MM.1S (cell line): Measurements from ENCODE around the gene KCTD2.

Experiments
- DNase-seq: peaks from one replicate; pipeline ENCODE4 v3.0.0-alpha.2; 2015
- H2AFZ ChIP-seq: fragments of 300-600 bp; sonication (generic); 2 replicates; pipeline ENCODE4 v1.6.0; 2016; ENCODE audit warnings: antibody characterized with exemption, low read length
- H3F3A ChIP-seq: fragments of 300-600 bp; sonication (generic); 2 replicates; pipeline ENCODE4 v1.6.1; 2016; ENCODE audit warnings: mild to moderate bottlenecking, antibody characterized with exemption, low read length, moderate library complexity, mixed read lengths; ENCODE audit not compliant: insufficient read depth
- H3K27ac ChIP-seq: fragments of 300-600 bp; sonication (generic); 2 replicates; pipeline ENCODE4 v1.5.1; 2016; ENCODE audit warnings: mild to moderate bottlenecking, low read length
- H3K27me3 ChIP-seq: fragments of 300-600 bp; sonication (generic); replicated peaks from 2 replicates; pipeline ENCODE4 v1.6.0; 2016; ENCODE audit warnings: low read length; ENCODE audit not compliant: insufficient read depth
- H3K36me3 ChIP-seq: fragments of 300-600 bp; sonication (generic); replicated peaks from 2 replicates; pipeline ENCODE4 v1.6.1; 2016; ENCODE audit warnings: mild to moderate bottlenecking, low read length, mixed read lengths; ENCODE audit not compliant: insufficient read depth
- H3K4me1 ChIP-seq: fragments of 300-600 bp; sonication (generic); 2 replicates; pipeline ENCODE4 v1.6.1; 2016; ENCODE audit warnings: low read length, mixed read lengths
- H3K4me2 ChIP-seq: fragments of 300-600 bp; sonication (generic); 2 replicates; pipeline ENCODE4 v1.6.0; 2016; ENCODE audit warnings: low read depth, low read length
- H3K4me3 ChIP-seq: fragments of 300-600 bp; sonication (generic); 2 replicates; pipeline ENCODE4 v1.5.1; 2016; ENCODE audit warnings: low read length, mixed read lengths
- H3K79me2 ChIP-seq: fragments of 300-600 bp; sonication (generic); 2 replicates; pipeline ENCODE4 v1.6.1; 2016; ENCODE audit warnings: mixed run types, low read length, mixed read lengths
- H3K9ac ChIP-seq: fragments of 300-600 bp; sonication (generic); 2 replicates; pipeline ENCODE4 v1.6.1; 2016; ENCODE audit warnings: low read length, mixed read lengths
- H3K9me2 ChIP-seq: fragments of 300-600 bp; sonication (generic); replicated peaks from 2 replicates; pipeline ENCODE4 v1.6.1; 2016; ENCODE audit warnings: mild to moderate bottlenecking, low read length, mixed read lengths; ENCODE audit not compliant: insufficient read depth
- H3K9me3 ChIP-seq: fragments of 300-600 bp; sonication (generic); replicated peaks from 2 replicates; pipeline ENCODE4 v1.6.1; 2016; ENCODE audit warnings: mild to moderate bottlenecking, low read length, mixed read lengths; ENCODE audit not compliant: insufficient read depth
- H4K20me1 ChIP-seq: fragments of 300-600 bp; sonication (generic); 2 replicates; pipeline ENCODE4 v1.6.1; 2016; ENCODE audit warnings: mild to moderate bottlenecking, low read length, moderate library complexity, mixed read lengths; ENCODE audit not compliant: insufficient read depth
- CTCF ChIP-seq: fragments of 300-600 bp; sonication (generic); IDR thresholded peaks from 2 replicates; pipeline ENCODE4 v1.5.1; 2016; ENCODE audit warnings: antibody characterized with exemption, low read length, mixed read lengths
- EZH2 ChIP-seq: fragments of 300-600 bp; sonication (generic); optimal IDR thresholded peaks from 2 replicates; pipeline ENCODE3; 2017; ENCODE audit warnings: low read depth, mild to moderate bottlenecking, antibody characterized with exemption, low read length, mixed read lengths
- EZH2phosphoT487 ChIP-seq: fragments of 300-600 bp; sonication (generic); IDR thresholded peaks from 2 replicates; pipeline ENCODE4 v1.6.1; 2018; ENCODE audit warnings: antibody characterized with exemption, low read length

Gene KCTD2

GRCh38 chr17:75064867-75065561 lies 18.0 kb downstream of the KCTD2 start:
- Histone ChIP-seq H3K27me3 (no peaks in the 10 kb centered on the region), H3K36me3 (no peaks in the 10 kb centered on the region; the same call in 1 of the 2 replicates), H3F3A (peaks cover 23% of the 10 kb centered on the region), H3K79me2 (no peaks in the 10 kb centered on the region), H3K9me2 (no peaks in the 10 kb centered on the region), H3K4me1 (peaks cover 27% of the 10 kb centered on the region), H2AFZ (no peak overlapping the region), H3K4me3 (no peak overlapping the region), H3K9ac (peak overlapping the region; percentile 61), H3K9me3 (no peaks in the 10 kb centered on the region), H3K27ac (peak overlapping the region; percentile 91), H3K4me2 (peak overlapping the region; percentile 64), H4K20me1 (no peaks in the 10 kb centered on the region)
- no peak for DNase-seq
- TF ChIP-seq EZH2phosphoT487 (no peak), CTCF (no peak)

GRCh38 chr17:75065562-75066151 lies 18.6 kb downstream of the KCTD2 start:
- no peaks in the 10 kb centered on the region; the same call in 1 of the 2 replicates for H3K36me3 ChIP-seq
- DNase-seq: peak; percentile 49
- TF ChIP-seq CTCF (no peak), EZH2 (no peak), EZH2phosphoT487 (no peak)
- H3F3A ChIP-seq: peaks cover 23% of the 10 kb centered on the region
- no peaks in the 10 kb centered on the region for H3K79me2 ChIP-seq
- H3K4me2 ChIP-seq: peak overlapping the region; percentile 64
- no peaks in the 10 kb centered on the region for H3K9me2 ChIP-seq
- H3K4me3 ChIP-seq: no peak overlapping the region
- peaks cover 27% of the 10 kb centered on the region for H3K4me1 ChIP-seq
- H3K27ac ChIP-seq: peak overlapping the region; percentile 91
- H4K20me1 ChIP-seq: no peaks in the 10 kb centered on the region
- H3K27me3 ChIP-seq: no peaks in the 10 kb centered on the region
- peak overlapping the region; percentile 61 for H3K9ac ChIP-seq
- no peaks in the 10 kb centered on the region for H3K9me3 ChIP-seq
- peak overlapping the region; percentile 11; the same call in 1 of the 2 replicates for H2AFZ ChIP-seq

GRCh38 chr17:75067856-75068255 lies 20.8 kb downstream of the KCTD2 start:
- no peaks in the 10 kb centered on the region for H4K20me1 ChIP-seq
- H3K27me3 ChIP-seq: no peaks in the 10 kb centered on the region
- no peaks in the 10 kb centered on the region for H3K9me2 ChIP-seq
- peak overlapping the region; percentile 71; the same call in 1 of the 2 replicates for H3K4me2 ChIP-seq
- no peaks in the 10 kb centered on the region for H3K79me2 ChIP-seq
- H2AFZ ChIP-seq: peak overlapping the region; percentile 64
- H3K4me1 ChIP-seq: peaks cover 27% of the 10 kb centered on the region
- H3K27ac ChIP-seq: peak overlapping the region; percentile 69; the same call in 1 of the 2 replicates
- H3K9ac ChIP-seq: peak overlapping the region; percentile 36; the same call in 1 of the 2 replicates
- TF ChIP-seq CTCF (no peak), EZH2phosphoT487 (no peak), EZH2 (no peak)
- peaks cover 23% of the 10 kb centered on the region for H3F3A ChIP-seq
- no peaks in the 10 kb centered on the region; the same call in 1 of the 2 replicates for H3K36me3 ChIP-seq
- no peaks in the 10 kb centered on the region for H3K9me3 ChIP-seq
- peak; percentile 74 for DNase-seq
- no peak overlapping the region; the same call in 1 of the 2 replicates for H3K4me3 ChIP-seq
